GM13977 (cell line): ENCODE measurements around the gene AKAP7.

Source experiments
- DNase-seq: peaks from one replicate; pipeline ENCODE4 v3.0.0; 2012; ENCODE audit warnings: low spot score
- CTCF ChIP-seq: IDR thresholded peaks from 2 replicates; pipeline ENCODE4 v1.5.1; 2012; ENCODE audit warnings: mild to moderate bottlenecking, control low read depth; ENCODE audit not compliant: insufficient read depth; ENCODE audit errors: extremely low read depth, missing control alignments
- in situ Hi-C: fragments of 300-500 bp; cut with MboI; formaldehyde crosslinking; loops from one replicate; pipeline ENCODE4 v1.12.0; 2022; ENCODE audit warnings: low sequenced_read_pairs, low pct_unique_long_range_greater_than_20kb, mixed read lengths, inconsistent platforms; ENCODE audit not compliant: unreplicated experiment

Gene AKAP7

GRCh38 chr6:131226459-131227157 lies 91.3 kb downstream of the AKAP7 start:
- in situ Hi-C loops, result no loop called here
- no peak for TF ChIP-seq CTCF
- DNase-seq, result no peak

DNA sequence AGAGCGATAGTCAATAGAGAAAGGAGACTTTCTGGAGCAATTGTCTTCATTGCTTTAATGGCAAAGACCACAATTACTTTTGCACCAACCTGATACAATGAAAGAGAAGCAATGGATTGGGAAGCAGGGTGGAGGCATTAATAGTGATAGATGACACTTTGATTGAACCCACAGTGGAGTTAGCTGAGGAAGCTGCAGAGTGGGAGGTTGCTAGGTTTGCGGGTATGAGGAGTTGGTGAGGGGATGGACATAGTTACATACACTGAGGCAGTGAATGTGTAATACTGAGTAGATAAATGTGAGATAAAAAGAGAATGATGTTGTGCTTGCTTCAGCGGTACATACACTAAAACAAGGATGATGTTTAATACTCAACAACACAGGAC lies 91.9 kb downstream of the AKAP7 start:
- no peak for DNase-seq
- in situ Hi-C loops, result no loop called here
- TF ChIP-seq CTCF, result no peak

- no peak for TF ChIP-seq CTCF
- DNase-seq, result no peak
- in situ Hi-C loops, result no loop called here
Observed at GRCh38 chr6:131231103-131231502, 95.8 kb downstream of the AKAP7 start.

DNA sequence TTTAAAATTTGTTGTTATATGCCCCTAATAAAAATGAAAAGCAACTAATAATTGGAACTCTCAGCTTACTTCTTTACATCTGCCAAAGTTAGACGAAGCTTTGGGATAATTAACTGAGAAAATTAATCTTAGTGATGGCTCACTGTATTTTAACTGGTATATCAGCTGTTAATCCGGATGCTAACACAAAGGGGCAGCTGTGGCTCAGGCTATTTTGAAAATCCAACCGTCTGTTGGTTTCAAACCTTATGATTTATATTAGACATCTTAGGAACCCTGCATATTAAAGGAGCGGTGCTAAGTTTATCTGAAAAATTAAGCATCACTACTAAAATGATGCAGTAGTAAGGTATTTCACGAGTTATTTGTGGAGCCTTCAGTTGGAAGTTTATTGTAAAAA lies 96.6 kb downstream of the AKAP7 start:
- in situ Hi-C loops, result no loop called here
- DNase-seq, result no peak
- TF ChIP-seq CTCF, result no peak

DNA sequence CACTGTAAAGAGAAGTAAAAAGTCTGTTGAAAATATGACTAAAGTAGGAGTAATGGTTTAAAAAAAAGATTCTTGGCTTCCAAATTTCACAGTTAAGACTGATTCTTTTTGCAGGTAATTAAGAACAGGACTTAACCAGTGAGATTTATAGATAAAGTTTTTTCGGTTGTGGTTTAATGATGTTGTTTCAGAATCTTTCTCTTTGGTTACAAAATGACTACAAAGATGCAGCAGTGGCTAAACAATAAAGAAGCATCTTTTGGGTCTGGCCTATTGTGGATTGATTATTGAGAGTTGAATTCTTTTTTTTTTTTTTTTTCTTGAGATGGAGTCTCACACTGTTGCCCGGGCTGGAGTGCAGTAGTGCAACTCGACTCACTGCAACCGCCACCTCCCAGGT lies 109.7 kb downstream of the AKAP7 start:
- in situ Hi-C loops, result no loop called here
- TF ChIP-seq CTCF, result no peak
- no peak for DNase-seq

GRCh38 chr6:131250122-131250521 lies 114.9 kb downstream of the AKAP7 start:
- TF ChIP-seq CTCF, result no peak
- DNase-seq, result no peak
- in situ Hi-C loops, result no loop called here

DNA sequence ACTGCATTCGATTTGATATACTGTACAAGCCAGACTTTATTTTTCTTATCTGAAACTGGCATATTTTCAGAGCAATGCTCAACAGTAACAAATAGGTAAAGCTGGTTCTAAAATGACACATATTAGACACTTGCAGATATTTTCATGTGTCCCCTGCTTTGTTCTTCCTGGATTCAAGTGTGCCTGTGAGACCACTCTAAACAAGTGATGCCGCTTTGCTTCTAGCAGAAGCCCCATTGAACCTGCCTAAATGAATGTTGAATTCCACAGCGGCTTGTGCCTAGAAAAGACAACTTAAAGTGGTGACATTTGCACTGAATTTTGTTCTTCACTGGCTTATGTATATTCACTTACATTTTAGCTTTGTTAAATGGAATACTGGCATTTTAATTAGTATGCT lies 115.7 kb downstream of the AKAP7 start:
- no peak for TF ChIP-seq CTCF
- in situ Hi-C loops, result no loop called here
- DNase-seq, result no peak
